ENCODE measurements around the gene DHRS13.

The DHRS13 gene

DNA sequence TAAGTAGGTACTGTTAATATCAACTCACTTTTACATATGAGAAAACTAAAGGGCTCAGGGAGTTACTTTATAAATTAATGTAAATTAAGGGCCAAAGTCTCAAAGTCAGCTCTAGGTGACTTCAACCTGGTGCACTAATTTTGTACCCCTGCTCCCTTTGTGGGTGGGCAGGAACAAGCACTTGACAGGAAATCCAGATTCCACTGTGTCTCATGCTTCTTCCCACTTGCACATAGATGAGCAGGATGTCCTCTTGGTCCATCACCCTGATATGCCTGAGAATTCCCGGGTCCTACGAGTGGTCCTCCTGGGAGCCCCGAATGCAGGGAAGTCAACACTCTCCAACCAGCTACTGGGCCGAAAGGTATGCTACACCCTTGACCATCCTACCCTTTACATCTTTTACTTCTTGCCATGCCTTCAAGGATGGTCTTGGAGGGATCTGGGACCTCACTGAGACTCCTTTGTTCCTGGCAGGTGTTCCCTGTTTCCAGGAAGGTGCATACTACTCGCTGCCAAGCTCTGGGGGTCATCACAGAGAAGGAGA, 46.8 kb downstream of the DHRS13 start:
- DNase-seq, result no peak

GRCh38 chr17:28855336-28855679, 47.6 kb downstream of the DHRS13 start:
- no peak for DNase-seq

- peak; percentile 84 to 85 for DNase-seq
Observed at GRCh38 chr17:28854457-28855335, 48.2 kb downstream of the DHRS13 start, which contains the start of gene ERAL1. ERAL1 (plus strand) TSS chr17:28855016; CDS start chr17:28855035, 19 bp downstream.

DNA sequence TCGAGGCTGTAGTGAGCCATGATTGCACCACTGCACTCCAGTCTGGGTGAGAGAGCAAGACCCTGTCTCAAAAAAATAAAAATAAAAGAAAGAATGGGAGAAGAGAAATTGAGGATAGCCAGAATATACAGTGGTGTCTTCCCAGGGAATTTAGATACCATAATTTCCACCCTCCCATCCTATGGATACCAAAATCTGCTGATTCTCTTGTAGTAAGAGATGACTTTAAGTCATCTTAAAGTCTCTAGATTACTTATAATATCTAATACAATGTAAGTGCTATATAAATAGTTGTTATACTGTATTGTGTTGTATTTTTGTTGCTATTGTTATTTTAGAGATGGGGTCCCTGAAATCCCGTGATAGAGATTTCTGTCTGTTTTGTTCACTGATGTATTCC, 49.6 kb downstream of the DHRS13 start:
- DNase-seq, result no peak

- DNase-seq, result no peak
Observed at GRCh38 chr17:28849281-28849680, 53.6 kb downstream of the DHRS13 start.

DNA sequence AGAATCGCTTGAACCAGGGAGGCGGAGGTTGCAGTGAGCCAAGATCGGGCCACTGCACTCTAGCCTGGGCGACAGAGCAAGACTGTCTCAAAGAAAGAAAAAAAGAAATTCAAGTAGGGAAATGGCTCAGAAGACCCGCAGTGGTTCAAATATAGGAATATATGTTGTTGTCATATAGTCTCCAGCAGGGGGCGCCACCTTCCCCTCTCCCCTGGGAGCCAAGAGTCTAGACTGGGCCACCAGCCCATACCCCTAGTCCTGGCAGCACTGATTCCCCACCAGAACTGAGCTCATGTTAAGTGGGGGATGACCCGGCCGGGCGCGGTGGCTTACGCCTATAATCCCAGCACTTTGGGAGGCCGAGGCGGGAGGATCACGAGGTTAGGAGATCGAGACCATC, 54.2 kb downstream of the DHRS13 start:
- peak; percentile 70 to 79 for DNase-seq

Data from stimulated activated CD4-positive, alpha-beta T cell treated with anti-CD3 and anti-CD28 coated beads, Interleukin-2, amount 100 ng/mL, for 24 hours (primary cell).